Measurements from ENCODE around the gene HCN1.
"Not testable (repeated sequence)": the region's sequence is repeated elsewhere in the genome, so short reads cannot be mapped to it uniquely, and the experiment has no call there.

Gene HCN1

DNA sequence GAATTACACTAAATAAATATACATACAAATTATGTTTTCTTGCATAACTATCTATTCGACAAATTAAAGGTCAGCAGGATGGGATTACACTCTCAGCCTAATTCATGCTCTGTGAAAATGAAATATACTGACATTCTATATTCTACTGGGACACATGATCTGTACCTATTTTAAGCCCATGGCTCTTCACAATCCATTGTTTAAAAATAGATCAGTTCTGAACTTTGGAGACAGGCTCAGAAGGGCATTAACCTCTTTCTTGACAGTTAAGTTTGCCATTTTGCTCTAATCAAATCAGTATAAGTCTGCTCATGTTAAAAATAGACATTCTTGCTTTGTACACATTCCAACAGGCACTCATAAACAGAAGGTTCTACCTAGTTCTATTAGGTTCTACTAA is 361.2 kb downstream of the HCN1 start:
- DNase-seq (ENCODE audit: low spot score in 2 of 2) = no peak

DNA sequence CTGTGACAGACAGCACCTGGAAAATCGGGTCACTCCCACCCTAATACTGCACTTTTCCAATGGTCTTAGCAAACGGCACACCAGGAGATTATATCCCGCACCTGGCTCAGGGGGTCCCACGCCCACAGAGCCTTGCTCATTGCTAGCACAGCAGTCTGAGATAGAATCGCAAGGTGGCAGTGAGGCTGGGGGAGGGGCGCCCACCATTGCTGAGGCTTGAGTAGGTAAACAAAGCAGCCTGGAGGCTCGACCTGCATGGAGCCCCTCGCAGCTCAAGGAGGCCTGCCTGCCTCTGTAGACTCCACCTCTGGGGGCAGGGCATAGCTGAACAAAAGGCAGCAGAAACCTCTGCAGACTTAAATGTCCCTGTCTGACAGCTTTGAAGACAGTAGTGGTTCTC is 383.6 kb downstream of the HCN1 start:
- not testable (repeated sequence) for ATAC-seq; DNase-seq (ENCODE audit: low spot score in 2 of 2); H3K4me1 Mint-ChIP-seq; H3K4me3 Mint-ChIP-seq; H3K27ac Mint-ChIP-seq; H3K36me3 Mint-ChIP-seq
- H3K9me3 Mint-ChIP-seq = peaks cover 17% of the 10 kb centered on the region

More for the DNA sequence above, 361.2 kb downstream of the HCN1 start:
- no peaks in the 10 kb centered on the region for H3K4me1 Mint-ChIP-seq
- H3K36me3 Mint-ChIP-seq = no peaks in the 10 kb centered on the region
- H3K27ac Mint-ChIP-seq = no peak overlapping the region
- no peak overlapping the region for H3K4me3 Mint-ChIP-seq
- H3K9me3 Mint-ChIP-seq = peaks cover 22% of the 10 kb centered on the region
- no peak for ATAC-seq

DNA sequence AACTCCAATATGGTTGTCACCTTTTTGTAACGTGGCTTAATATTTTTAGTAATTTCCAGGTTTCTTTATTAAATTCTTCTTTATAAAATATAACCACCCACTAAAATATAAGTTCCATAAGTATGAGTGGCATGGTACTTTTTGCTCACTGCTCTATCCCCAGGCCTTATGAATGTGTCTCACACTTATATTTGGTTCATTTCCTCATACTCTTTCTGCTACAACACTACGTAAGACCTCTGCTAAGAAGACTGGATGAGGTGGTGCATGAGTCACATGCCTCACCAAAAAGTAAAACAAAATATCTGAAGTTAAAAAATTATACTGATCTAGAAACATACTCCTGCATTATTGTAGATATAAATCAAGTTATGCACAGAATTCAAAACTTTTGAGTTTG is 400.9 kb downstream of the HCN1 start:
- ATAC-seq (no peak), DNase-seq (ENCODE audit: low spot score in 2 of 2) (no peak)
- Mint-ChIP-seq H3K4me1 (no peaks in the 10 kb centered on the region), H3K4me3 (no peak overlapping the region), H3K27ac (no peak overlapping the region), H3K9me3 (peaks cover 23% of the 10 kb centered on the region), H3K36me3 (no peaks in the 10 kb centered on the region)

DNA sequence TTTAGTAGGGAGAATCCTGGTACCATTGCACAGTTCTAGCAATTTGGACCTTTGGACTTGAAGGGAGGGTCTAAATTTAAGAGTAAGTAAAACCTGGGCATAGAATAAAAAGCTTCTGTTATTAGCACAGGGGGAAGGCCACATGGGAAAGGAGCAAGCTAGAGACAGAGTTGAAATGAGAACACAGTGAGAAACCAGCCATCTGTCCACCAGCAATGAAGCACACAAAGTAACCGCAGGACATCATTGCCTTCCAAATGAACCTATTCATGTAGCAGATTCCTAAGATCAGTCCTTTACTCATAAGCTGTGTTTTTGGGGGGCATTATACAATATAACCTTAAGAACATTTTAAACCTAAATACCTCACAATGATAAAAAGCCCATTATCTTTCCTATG is 407.4 kb downstream of the HCN1 start:
- DNase-seq (ENCODE audit: low spot score in 2 of 2) (no peak), ATAC-seq (no peak)
- H3K27ac Mint-ChIP-seq = no peak overlapping the region
- H3K4me1 Mint-ChIP-seq = no peaks in the 10 kb centered on the region
- peaks cover 13% of the 10 kb centered on the region for H3K9me3 Mint-ChIP-seq
- H3K4me3 Mint-ChIP-seq = no peak overlapping the region
- no peaks in the 10 kb centered on the region for H3K36me3 Mint-ChIP-seq

DNA sequence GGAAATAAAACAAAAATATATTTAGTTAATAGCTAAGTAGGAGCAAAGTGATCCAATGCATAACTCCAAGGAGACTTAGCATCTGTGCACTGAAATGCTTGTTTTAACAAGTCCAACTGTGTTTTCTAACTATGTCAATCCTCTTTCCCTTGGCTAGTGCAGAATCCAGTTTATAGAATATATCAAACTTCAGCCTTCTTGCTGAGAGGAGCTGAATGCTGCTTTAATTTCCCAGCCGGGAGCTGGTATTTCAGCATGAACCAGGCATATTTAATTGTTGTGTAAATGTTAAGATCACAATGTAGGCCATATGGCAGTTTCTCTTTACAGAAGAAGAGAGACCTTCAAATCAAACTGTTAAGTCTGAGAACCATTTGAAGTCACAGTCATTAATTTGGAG is 411.7 kb downstream of the HCN1 start:
- no peaks in the 10 kb centered on the region for H3K4me1 Mint-ChIP-seq
- no peak for DNase-seq (ENCODE audit: low spot score in 2 of 2)

DNA sequence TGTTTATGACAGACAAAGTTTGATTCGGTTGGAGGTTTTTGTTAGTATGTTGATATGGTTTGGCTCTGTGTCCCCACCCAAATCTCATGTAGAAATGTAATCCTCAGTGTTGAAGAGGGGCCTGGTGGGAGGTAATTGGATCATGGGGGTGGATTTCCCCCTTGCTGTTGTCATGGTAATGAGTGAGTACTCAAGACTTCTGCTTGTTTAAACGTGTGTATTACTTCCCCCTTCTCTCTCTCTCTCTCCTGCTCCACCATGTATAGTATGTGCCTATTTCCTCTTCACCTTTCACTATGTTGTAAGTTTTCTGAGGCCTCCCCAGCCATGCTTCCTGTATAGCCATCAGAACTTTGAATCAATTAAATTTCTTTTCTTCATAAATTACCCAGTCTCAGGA is 415.1 kb downstream of the HCN1 start:
- Mint-ChIP-seq H3K4me3 (no peak overlapping the region), H3K9me3 (peaks cover 17% of the 10 kb centered on the region), H3K4me1 (no peaks in the 10 kb centered on the region), H3K36me3 (no peaks in the 10 kb centered on the region), H3K27ac (no peak overlapping the region)
- DNase-seq (ENCODE audit: low spot score in 2 of 2) = no peak
- ATAC-seq = no peak

More for the DNA sequence above, 411.7 kb downstream of the HCN1 start:
- Mint-ChIP-seq H3K9me3 (peaks cover 8% of the 10 kb centered on the region), H3K36me3 (no peaks in the 10 kb centered on the region), H3K4me3 (no peak overlapping the region), H3K27ac (no peak overlapping the region)
- ATAC-seq = no peak

DNA sequence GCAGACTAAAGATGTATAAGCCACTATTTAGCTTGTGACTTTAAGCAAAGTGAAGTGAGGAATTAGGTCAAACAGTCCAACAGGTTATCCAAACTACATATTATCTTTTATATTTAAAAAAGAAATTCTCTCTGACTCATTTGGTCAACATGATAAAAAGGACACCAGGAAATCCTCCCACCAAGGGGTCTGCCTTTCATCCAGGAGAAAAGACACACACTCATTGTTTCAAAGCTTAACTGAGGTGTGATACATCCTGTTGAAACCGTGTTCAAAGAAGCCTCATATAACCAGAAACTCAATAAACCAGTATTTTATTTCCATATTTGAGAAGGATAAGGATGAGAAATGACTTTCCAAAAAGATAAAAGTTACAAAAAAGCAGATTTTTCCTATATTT is 417.1 kb downstream of the HCN1 start:
- Mint-ChIP-seq H3K4me1 (no peaks in the 10 kb centered on the region), H3K36me3 (no peaks in the 10 kb centered on the region)

DNA sequence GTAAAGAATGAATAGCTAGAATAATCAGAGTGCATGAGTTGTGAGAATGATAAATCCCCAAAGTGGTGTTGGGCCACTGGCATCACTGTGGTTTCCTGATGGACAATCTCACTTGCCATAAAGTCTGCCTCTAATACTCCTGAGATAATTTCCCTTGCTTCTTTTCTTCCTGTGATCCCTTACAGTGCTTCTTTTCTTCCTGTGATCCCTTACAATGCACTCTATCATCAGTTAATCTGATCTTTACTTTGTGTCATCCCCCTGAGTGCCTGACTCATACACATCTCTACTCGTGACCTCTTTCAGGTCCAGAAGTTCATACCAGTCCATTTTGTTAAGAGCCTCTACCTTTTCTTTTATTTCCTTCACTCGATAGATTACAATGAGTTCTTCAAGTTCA is 418.3 kb downstream of the HCN1 start:
- no peaks in the 10 kb centered on the region for H3K4me1 Mint-ChIP-seq
- no peak overlapping the region for H3K4me3 Mint-ChIP-seq
- H3K36me3 Mint-ChIP-seq = no peaks in the 10 kb centered on the region
- no peak for DNase-seq (ENCODE audit: low spot score in 2 of 2)
- peaks cover 19% of the 10 kb centered on the region for H3K9me3 Mint-ChIP-seq
- ATAC-seq = no peak
- H3K27ac Mint-ChIP-seq = no peak overlapping the region

More for the DNA sequence above, 417.1 kb downstream of the HCN1 start:
- DNase-seq (ENCODE audit: low spot score in 2 of 2) = no peak
- Mint-ChIP-seq H3K4me3 (no peak overlapping the region), H3K27ac (no peak overlapping the region), H3K9me3 (peaks cover 22% of the 10 kb centered on the region)
- ATAC-seq = no peak

DNA sequence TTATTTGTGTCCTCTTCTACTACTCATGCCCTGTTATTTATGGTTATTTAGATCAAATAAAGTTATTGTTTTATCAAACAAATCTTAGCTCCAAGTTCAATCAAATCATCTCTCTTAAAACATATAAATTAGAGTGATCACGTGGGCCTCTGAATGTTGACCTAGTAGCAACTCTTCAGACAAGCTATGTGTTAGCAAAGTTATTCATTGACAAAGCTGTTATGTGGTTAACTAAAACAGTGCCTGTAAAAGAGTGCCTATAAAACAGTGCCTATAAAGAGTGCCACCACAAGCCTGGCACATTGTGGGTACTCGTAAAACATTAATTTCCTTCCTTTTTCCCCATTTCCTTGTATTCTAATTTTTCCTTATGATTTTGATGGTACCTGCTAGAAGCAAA is 421.9 kb downstream of the HCN1 start:
- Mint-ChIP-seq H3K4me3 (no peak overlapping the region), H3K9me3 (peaks cover 21% of the 10 kb centered on the region), H3K4me1 (no peaks in the 10 kb centered on the region), H3K27ac (no peak overlapping the region), H3K36me3 (no peaks in the 10 kb centered on the region)
- ATAC-seq = no peak
- no peak for DNase-seq (ENCODE audit: low spot score in 2 of 2)

DNA sequence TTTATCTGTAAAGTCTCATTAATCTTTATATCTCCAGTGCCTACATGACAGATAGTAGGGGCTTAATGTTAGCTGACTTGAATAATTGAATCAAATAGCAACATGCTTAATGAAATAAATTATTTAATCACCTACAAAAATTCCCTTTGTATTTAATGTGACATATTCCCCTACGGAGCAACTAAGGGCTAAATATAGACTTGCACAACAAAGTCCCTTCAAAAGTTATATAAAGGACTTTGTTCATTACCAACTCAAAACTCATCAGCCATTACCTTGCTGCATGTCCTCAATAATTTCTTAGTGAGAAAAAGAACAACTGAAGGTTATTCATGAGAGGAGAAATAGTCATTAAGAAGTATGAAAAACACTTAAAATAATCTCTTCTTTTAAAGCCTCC is 424.6 kb downstream of the HCN1 start:
- ATAC-seq = no peak

DNA sequence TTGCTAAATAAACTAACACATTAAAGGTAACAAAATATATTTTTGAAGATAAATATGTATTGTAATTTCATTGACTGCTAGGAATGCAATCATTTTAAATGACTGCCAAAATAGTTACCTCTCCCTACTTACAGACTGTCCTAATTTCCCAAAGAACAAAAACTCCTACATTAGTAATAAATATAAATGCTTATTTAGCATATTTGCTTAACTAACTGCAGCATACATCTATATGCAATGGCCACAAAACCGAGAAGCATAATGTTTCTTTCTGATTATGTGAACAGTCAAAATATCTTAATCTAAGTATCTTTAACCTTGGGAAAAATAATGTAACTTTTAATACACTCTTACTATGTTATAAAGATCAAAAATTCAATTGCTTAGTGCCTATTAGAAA is 431.7 kb downstream of the HCN1 start:
- ATAC-seq (no peak), DNase-seq (ENCODE audit: low spot score in 2 of 2) (no peak)
- no peaks in the 10 kb centered on the region for H3K4me1 Mint-ChIP-seq
- H3K9me3 Mint-ChIP-seq = peaks cover 9% of the 10 kb centered on the region
- no peak overlapping the region for H3K27ac Mint-ChIP-seq
- no peaks in the 10 kb centered on the region for H3K36me3 Mint-ChIP-seq
- no peak overlapping the region for H3K4me3 Mint-ChIP-seq

More for the DNA sequence above, 424.6 kb downstream of the HCN1 start:
- Mint-ChIP-seq H3K4me1 (no peaks in the 10 kb centered on the region), H3K4me3 (no peak overlapping the region), H3K27ac (no peak overlapping the region), H3K36me3 (no peaks in the 10 kb centered on the region), H3K9me3 (peaks cover 13% of the 10 kb centered on the region)
- DNase-seq (ENCODE audit: low spot score in 2 of 2) = no peak

DNA sequence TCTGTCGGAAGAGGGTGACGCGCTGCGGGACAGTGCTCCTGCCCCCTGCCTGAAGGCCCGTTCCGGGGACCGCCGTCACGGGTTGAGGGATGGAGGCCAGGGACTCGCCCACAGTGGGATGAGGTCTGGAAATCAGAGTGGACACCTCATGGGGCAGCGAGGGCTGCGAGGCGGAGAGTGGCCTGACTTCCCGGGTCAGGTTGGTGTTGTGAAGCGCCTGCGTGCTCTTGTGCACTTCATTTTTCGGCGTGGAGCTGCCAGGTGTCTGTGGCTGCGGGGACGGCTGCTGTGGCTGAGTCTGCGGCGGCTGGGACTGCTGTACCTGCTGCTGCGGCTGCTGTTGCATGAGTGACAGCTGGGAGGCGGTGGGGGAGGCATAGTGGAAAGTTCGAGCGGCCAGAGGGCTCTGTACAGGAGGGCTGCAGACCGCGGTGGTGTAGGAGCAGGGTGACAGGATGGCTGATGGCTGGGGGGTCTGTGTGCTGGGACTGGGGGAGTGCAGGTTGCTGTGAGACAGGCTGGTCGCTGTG is 434.1 kb downstream of the HCN1 start:
- no peaks in the 10 kb centered on the region for H3K36me3 Mint-ChIP-seq
- no peak for DNase-seq (ENCODE audit: low spot score in 2 of 2)
- H3K4me3 Mint-ChIP-seq = no peak overlapping the region
- ATAC-seq = peak; percentile 13
- no peak overlapping the region for H3K27ac Mint-ChIP-seq
- H3K4me1 Mint-ChIP-seq = no peaks in the 10 kb centered on the region
- H3K9me3 Mint-ChIP-seq = peaks cover 9% of the 10 kb centered on the region

DNA sequence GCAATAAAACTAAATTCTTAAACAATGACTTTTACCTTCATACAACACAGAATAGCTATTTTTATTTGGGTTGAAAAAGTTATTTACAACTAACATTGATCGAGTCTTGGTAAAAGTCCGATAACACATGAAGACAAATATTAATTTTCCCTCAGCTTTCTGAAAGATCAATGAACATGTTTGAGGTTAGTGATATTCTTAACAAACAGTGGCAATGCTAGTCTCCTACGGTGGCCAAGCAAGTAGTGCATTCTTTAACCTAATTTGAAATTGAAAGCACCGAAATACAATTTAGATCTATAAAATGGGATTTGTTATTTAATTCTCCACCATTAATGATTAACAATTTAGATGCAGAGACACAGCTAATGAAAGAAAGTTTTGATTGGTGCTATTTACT is 435.1 kb downstream of the HCN1 start:
- peaks cover 9% of the 10 kb centered on the region for H3K9me3 Mint-ChIP-seq
- ATAC-seq = no peak
- no peak for DNase-seq (ENCODE audit: low spot score in 2 of 2)
- H3K4me3 Mint-ChIP-seq = no peak overlapping the region
- no peaks in the 10 kb centered on the region for H3K4me1 Mint-ChIP-seq
- H3K36me3 Mint-ChIP-seq = no peaks in the 10 kb centered on the region
- H3K27ac Mint-ChIP-seq = no peak overlapping the region

DNA sequence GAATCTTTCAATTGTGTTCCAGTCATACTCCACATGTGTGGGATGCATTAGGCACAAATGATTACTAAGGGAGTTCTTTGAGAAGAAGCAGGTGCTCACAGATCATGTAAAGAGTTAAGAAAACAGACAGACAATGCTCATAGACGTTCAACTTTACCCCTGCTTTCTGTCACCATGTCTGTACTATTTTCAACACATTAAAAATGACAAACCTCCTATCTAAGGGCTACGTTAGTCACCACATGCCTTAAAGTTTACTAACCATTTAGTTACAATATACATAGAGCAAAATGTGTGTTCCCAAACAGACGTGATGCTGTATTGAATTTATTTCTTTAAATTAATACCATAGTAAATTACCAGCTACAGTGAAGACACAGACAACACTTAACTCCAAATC is 435.9 kb downstream of the HCN1 start:
- ATAC-seq (no peak), DNase-seq (ENCODE audit: low spot score in 2 of 2) (no peak)
- Mint-ChIP-seq H3K27ac (no peak overlapping the region), H3K4me3 (no peak overlapping the region), H3K4me1 (no peaks in the 10 kb centered on the region), H3K36me3 (no peaks in the 10 kb centered on the region), H3K9me3 (peaks cover 5% of the 10 kb centered on the region)

DNA sequence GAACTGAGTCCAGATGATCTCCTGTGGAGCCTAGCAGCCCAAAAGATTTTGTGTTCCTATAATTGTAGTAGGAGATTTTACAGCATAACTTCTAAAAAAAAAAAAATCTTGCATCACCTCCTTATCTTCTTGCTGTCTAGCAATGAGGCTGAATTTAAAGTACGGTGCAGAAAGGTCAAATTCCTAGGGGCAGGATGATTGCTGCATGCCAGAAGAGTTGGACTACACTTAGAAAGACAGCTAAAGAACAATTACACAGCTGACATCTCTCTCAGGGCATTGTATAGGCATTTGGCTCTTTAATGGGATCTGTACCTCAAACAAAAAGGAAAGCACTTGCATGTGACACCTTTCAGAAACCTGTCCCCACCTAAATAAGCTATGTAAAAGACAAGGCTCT is 443.2 kb downstream of the HCN1 start:
- Mint-ChIP-seq H3K4me3 (no peak overlapping the region), H3K9me3 (peaks cover 11% of the 10 kb centered on the region), H3K4me1 (no peaks in the 10 kb centered on the region), H3K27ac (no peak overlapping the region), H3K36me3 (no peaks in the 10 kb centered on the region)
- no peak for ATAC-seq
- no peak for DNase-seq (ENCODE audit: low spot score in 2 of 2)

DNA sequence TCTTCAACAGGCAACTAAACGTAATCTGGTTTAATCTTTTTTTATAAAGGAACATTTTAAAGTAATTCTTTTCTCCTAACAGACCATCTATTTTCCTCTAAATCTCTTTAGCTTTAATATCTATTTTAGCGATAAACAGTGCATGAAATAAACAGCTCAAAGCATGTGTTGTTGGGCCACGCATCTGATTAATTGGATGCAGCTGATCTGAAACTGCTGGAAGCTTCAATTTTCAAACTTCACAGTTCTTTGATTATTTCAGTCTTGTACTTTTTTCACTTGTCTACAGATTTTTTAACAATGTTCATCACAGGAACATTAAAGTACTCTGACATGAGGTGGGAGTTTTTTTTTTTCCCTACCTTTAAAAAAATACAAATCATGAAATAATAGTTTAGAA is 443.6 kb downstream of the HCN1 start:
- no peak for ATAC-seq
- Mint-ChIP-seq H3K27ac (no peak overlapping the region), H3K36me3 (no peaks in the 10 kb centered on the region), H3K4me1 (no peaks in the 10 kb centered on the region), H3K4me3 (no peak overlapping the region), H3K9me3 (peaks cover 14% of the 10 kb centered on the region)
- no peak for DNase-seq (ENCODE audit: low spot score in 2 of 2)

DNA sequence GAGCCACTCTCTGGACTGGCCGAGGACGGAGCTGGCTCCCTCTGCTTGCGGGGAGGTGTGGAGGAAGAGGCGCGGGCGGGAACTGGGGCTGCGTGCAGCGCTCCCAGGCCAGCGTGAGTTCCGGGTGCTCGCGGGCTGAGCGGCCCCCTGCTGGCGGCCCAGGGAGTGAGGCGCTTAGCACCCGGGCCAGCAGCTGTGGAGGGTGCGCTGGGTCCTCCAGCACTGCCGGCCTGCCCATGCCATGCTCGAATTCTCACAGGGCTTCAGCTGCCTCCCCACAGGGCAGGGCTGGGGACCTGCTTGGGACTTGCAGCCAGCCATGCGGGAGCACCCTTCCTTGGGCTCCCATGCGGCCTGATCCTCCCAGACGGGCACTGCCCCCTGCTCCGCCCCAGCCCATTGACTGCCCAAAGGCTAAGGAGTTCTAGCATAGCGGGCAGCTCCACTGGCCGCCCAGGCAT is 470.6 kb downstream of the HCN1 start:
- H3K9me3 Mint-ChIP-seq = peaks cover 9% of the 10 kb centered on the region
- no peak overlapping the region for H3K27ac Mint-ChIP-seq
- no peak overlapping the region for H3K4me3 Mint-ChIP-seq
- ATAC-seq (no peak), DNase-seq (ENCODE audit: low spot score in 2 of 2) (no peak)
- H3K36me3 Mint-ChIP-seq = no peaks in the 10 kb centered on the region
- no peaks in the 10 kb centered on the region for H3K4me1 Mint-ChIP-seq
